Uterus (tissue), 4 donors: Measurements from ENCODE around the gene JPH3. TPM values are rescaled to one million over a fixed set of nuclear protein-coding genes. Genes with fewer than 3 reads are reported as not detected.

Experiments
- DNase-seq, 2 donors: peaks; one replicate each; pipeline ENCODE4 v3.0.0-alpha.2; 2019 to 2020
- H3K27ac ChIP-seq, 2 donors: fragments of 200-600 bp; sonication (generic); 1 replicate in 1 of 2; 2 replicates in 1 of 2; pipeline ENCODE4 v1.5.1; 2016 to 2018
- H3K27me3 ChIP-seq, 2 donors: fragments of 200-600 bp; sonication (generic); one replicate each; pipeline ENCODE4 v1.5.1; 2018 to 2019; ENCODE audit warnings: control low read depth in 1 of 2
- H3K36me3 ChIP-seq, 2 donors: fragments of 200-600 bp; sonication (generic); one replicate each; pipeline ENCODE4 v1.5.1; 2019; ENCODE audit warnings: control low read depth in 1 of 2
- H3K4me1 ChIP-seq, 2 donors: fragments of 200-600 bp; sonication (generic); one replicate each; pipeline ENCODE4 v1.5.1; 2018 to 2019; ENCODE audit warnings: control low read depth in 1 of 2
- H3K4me3 ChIP-seq, 2 donors: fragments of 200-600 bp; sonication (generic); 1 replicate in 1 of 2; 2 replicates in 1 of 2; pipeline ENCODE4 v1.5.1; 2018 to 2019; ENCODE audit warnings: mild to moderate bottlenecking in 1 of 2
- H3K9me3 ChIP-seq, 2 donors: fragments of 200-600 bp; sonication (generic); one replicate each; pipeline ENCODE4 v1.5.1; 2019; ENCODE audit warnings: control low read depth in 1 of 2
- POLR2A ChIP-seq, 2 donors: fragments of 450-650 bp; IDR thresholded peaks; one replicate each; pipeline ENCODE4 v1.6.1; 2016; ENCODE audit warnings: antibody characterized with exemption in 2 of 2, mild to moderate bottlenecking in 1 of 2, moderate library complexity in 1 of 2
- intact Hi-C: fragments of 100-400 bp; cut with DNase I; formaldehyde crosslinking; loops from one replicate; pipeline ENCODE4 v1.15.1; 2023; ENCODE audit warnings: low total_unique reads
- total RNA-seq, 4 donors: library from RNA; depleted of rRNA in 3 of 4; stranded (reverse); fragments of >200 nt in 3 of 4; gene quantifications; one replicate each; pipeline versions ENCODE4 v1.1.0 to v1.2.4, GENCODE V29; 2014 to 2023
- TF ChIP-seq, protein P1 (sequence below), 4 experiments: fragments of 200-600 bp in 2 of 4; fragments of 450-650 bp in 2 of 4; sonication (generic) in 2 of 4; IDR thresholded peaks; one replicate each; pipeline ENCODE4 v1.5.1; 2016 to 2019; ENCODE audit warnings: antibody characterized with exemption in 4 of 4, mild to moderate bottlenecking in 2 of 4, moderate library complexity in 1 of 4
- donor health status: DM: yes; HTN: yes; CAD: no.

JPH3 gene
- 1 to 10 TPM in 1 of 4 donors, under 1 TPM in 1, not detected in 2; 0.27 to 1.1 TPM for total RNA-seq

DNA sequence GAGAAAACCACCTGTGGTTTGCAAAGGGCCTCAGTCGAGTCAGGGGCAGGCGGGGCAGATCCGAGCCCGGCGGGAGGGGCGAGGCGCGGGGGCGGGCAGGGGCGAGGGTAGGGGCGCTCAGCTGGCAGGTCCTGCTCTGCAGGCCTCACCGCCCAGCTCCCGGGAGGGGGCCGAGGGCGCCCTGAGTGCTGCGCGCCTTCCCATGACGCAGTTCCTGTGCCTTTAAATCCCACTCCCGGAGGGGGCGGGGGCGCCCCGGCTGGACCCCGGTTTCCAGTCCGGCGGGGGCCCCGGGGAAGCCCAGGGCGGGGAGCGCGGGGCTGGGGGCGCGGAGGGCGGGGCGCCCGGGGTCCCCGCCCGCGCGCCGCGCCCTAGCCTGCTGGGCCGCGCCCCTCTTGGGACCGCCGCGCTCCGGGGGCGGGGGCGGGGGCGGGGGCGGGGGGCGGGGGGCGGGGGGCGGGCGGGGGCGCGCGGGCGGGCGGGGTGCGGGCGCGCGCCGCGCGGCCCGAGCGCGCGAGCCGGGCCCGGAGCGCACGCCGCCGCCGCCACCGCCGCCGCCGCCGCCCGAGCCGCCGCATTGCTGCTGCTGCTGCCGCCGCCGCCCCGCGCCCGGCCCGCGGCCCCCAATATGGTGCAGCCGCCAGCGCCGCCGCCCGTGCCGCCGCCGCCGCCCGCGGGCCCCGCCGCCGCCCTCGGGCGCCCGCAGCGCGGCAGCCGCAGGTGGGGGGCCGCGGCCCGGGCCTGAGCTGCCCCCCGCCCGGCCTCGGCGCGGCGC, at the start of gene JPH3:
TSS of gene JPH3 (plus strand) at position 508 of the 775 bp plus-strand sequence. CDS start 639 bp downstream, outside the sequence.
- TF ChIP-seq POLR2A (IDR thresholded peaks at IDR 0.05), result no peak
- TF ChIP-seq, protein P1, sequence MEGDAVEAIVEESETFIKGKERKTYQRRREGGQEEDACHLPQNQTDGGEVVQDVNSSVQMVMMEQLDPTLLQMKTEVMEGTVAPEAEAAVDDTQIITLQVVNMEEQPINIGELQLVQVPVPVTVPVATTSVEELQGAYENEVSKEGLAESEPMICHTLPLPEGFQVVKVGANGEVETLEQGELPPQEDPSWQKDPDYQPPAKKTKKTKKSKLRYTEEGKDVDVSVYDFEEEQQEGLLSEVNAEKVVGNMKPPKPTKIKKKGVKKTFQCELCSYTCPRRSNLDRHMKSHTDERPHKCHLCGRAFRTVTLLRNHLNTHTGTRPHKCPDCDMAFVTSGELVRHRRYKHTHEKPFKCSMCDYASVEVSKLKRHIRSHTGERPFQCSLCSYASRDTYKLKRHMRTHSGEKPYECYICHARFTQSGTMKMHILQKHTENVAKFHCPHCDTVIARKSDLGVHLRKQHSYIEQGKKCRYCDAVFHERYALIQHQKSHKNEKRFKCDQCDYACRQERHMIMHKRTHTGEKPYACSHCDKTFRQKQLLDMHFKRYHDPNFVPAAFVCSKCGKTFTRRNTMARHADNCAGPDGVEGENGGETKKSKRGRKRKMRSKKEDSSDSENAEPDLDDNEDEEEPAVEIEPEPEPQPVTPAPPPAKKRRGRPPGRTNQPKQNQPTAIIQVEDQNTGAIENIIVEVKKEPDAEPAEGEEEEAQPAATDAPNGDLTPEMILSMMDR (IDR thresholded peaks at IDR 0.05), result no peak
- H3K27ac ChIP-seq, result no peak within 1 kb of the TSS
- peaks cover 15% of the 10 kb centered on the region in 2 donors for H3K27me3 ChIP-seq
- intact Hi-C loops, result no loop called here
- H3K4me3 ChIP-seq, result no peak within 1 kb of the TSS
- no peaks in the 10 kb centered on the region for H3K9me3 ChIP-seq
- DNase-seq, result no peak
- H3K36me3 ChIP-seq, result no peaks in the 10 kb centered on the region
- H3K4me1 ChIP-seq, result peaks cover 0 to 6% of the 10 kb centered on the region in 2 donors

- DNase-seq, result no peak
- Histone ChIP-seq H3K4me1 (no peaks in the 10 kb centered on the region), H3K27ac (no peak overlapping the region), H3K9me3 (no peaks in the 10 kb centered on the region), H3K36me3 (no peaks in the 10 kb centered on the region), H3K4me3 (no peak overlapping the region), H3K27me3 (no peaks in the 10 kb centered on the region)
- TF ChIP-seq, protein P1 (IDR thresholded peaks at IDR 0.05), result no peak
- TF ChIP-seq POLR2A (IDR thresholded peaks at IDR 0.05), result no peak
- intact Hi-C loops, result loop anchor here (5.0 kb wide), 1 partner anchor 84 kb away; no protein-coding TSS in a partner anchor
Observed at GRCh38 chr16:87552772-87553573, 49.3 kb upstream of the JPH3 start.

DNA sequence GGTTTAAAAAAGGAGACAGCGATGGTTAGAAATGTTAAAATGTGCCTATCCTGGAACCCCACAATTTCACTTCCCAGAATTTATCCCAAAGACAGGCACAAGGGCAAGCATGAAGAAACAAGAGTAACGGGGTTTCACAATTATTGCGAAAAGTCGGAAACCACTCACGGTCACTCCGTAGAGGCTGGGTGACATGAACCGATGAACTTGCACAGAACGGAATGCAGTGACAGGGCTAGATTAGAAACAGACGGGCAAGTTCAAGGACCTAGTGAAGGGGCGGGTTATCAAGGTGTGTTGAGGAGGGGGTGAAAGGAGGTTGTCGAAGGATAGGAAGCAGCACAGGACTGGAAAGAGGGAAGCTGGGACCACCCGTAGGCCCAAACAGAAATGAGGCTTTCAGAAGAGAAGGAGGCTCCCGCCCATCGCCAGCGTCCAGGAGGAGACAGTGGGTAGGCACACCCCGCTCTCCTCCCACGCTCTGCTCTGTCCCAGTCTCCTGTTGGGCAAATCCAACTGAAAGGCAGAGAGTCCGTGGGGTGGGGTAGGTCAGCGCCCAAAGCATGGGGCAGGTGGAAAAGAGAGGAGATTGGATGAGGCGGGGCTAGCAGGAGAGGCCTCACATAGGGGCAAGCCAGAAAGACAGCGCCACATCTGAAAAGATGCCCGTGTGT, 47.4 kb upstream of the JPH3 start:
- H3K27me3 ChIP-seq, result no peaks in the 10 kb centered on the region
- H3K4me3 ChIP-seq, result no peak overlapping the region
- TF ChIP-seq POLR2A (IDR thresholded peaks at IDR 0.05), result no peak
- TF ChIP-seq, protein P1 (IDR thresholded peaks at IDR 0.05), result no peak
- H3K4me1 ChIP-seq, result no peaks in the 10 kb centered on the region
- no peak for DNase-seq
- no peaks in the 10 kb centered on the region for H3K36me3 ChIP-seq
- no peaks in the 10 kb centered on the region for H3K9me3 ChIP-seq
- intact Hi-C loops, result loop anchor here (5.0 kb wide), 1 partner anchor 82 kb away; no protein-coding TSS in a partner anchor
- no peak overlapping the region for H3K27ac ChIP-seq

- no peaks in the 10 kb centered on the region for H3K4me1 ChIP-seq
- H3K9me3 ChIP-seq, result no peaks in the 10 kb centered on the region
- H3K27me3 ChIP-seq, result no peaks in the 10 kb centered on the region
- no peak overlapping the region for H3K27ac ChIP-seq
- no peak for TF ChIP-seq POLR2A (IDR thresholded peaks at IDR 0.05)
- TF ChIP-seq, protein P1 (IDR thresholded peaks at IDR 0.05), result no peak
- H3K4me3 ChIP-seq, result no peak overlapping the region
- DNase-seq, result no peak
- H3K36me3 ChIP-seq, result no peaks in the 10 kb centered on the region
- intact Hi-C loops, result no loop called here
Observed at GRCh38 chr16:87555647-87556046, 46.7 kb upstream of the JPH3 start.
